ENCODE data around the gene GAPVD1.
"Not testable (repeated sequence)": the region's sequence is repeated elsewhere in the genome, so short reads cannot be mapped to it uniquely, and the experiment has no call there.

The GAPVD1 gene

GRCh38 chr9:125254231-125254630 lies 7.4 kb upstream of the GAPVD1 start:
- no peak for DNase-seq

GRCh38 chr9:125255781-125256391 lies 5.7 kb upstream of the GAPVD1 start:
- DNase-seq = no peak

- DNase-seq = no peak
Observed at GRCh38 chr9:125258160-125258785, 3.4 kb upstream of the GAPVD1 start.

GRCh38 chr9:125258832-125259534 lies 2.6 kb upstream of the GAPVD1 start:
- DNase-seq = no peak

- DNase-seq = no peak
Observed at GRCh38 chr9:125260561-125260960, 1.1 kb upstream of the GAPVD1 start.

GRCh38 chr9:125262294-125262991 lies 817 bp downstream of the GAPVD1 start:
- DNase-seq = no peak

GRCh38 chr9:125264068-125264467 lies 2.4 kb downstream of the GAPVD1 start:
- not testable (repeated sequence) for DNase-seq

- no peak for DNase-seq
Observed at GRCh38 chr9:125268394-125269013, 6.9 kb downstream of the GAPVD1 start.

- DNase-seq = no peak
Observed at GRCh38 chr9:125269014-125269397, 7.4 kb downstream of the GAPVD1 start.

GRCh38 chr9:125271081-125271480 lies 9.5 kb downstream of the GAPVD1 start:
- no peak for DNase-seq

GRCh38 chr9:125272697-125273096 lies 11.1 kb downstream of the GAPVD1 start:
- DNase-seq = no peak

- DNase-seq = no peak
Observed at GRCh38 chr9:125276771-125277170, 15.1 kb downstream of the GAPVD1 start.

GRCh38 chr9:125277411-125277810 lies 15.8 kb downstream of the GAPVD1 start:
- DNase-seq = no peak

GRCh38 chr9:125280945-125281344 lies 19.3 kb downstream of the GAPVD1 start:
- DNase-seq = no peak

GRCh38 chr9:125284855-125285254 lies 23.2 kb downstream of the GAPVD1 start:
- no peak for DNase-seq

GRCh38 chr9:125286935-125287433 lies 25.4 kb downstream of the GAPVD1 start:
- DNase-seq = not testable (repeated sequence)

- no peak for DNase-seq
Observed at GRCh38 chr9:125293134-125293533, 31.5 kb downstream of the GAPVD1 start.

- no peak for DNase-seq
Observed at GRCh38 chr9:125295657-125296056, 34.0 kb downstream of the GAPVD1 start.

- peak; percentile 43 for DNase-seq
Observed at GRCh38 chr9:125296843-125297372, 35.3 kb downstream of the GAPVD1 start.

- no peak for DNase-seq
Observed at GRCh38 chr9:125297917-125298316, 36.3 kb downstream of the GAPVD1 start.

GRCh38 chr9:125302241-125302640 lies 40.6 kb downstream of the GAPVD1 start:
- DNase-seq = no peak

- no peak for DNase-seq
Observed at GRCh38 chr9:125304273-125304672, 42.6 kb downstream of the GAPVD1 start.

GRCh38 chr9:125312411-125312810 lies 50.8 kb downstream of the GAPVD1 start:
- DNase-seq = no peak
